GM12891 (cell line): ENCODE data around the gene METTL21C. TPM values are rescaled to one million over a fixed set of nuclear protein-coding genes. Genes with fewer than 3 reads are reported as not detected.
A peak's percentile ranks its signal among the peaks of the same experiment; 100 is the strongest.

ENCODE experiments used
- DNase-seq: peaks from one replicate; pipeline ENCODE4 v3.0.0; 2011; ENCODE audit warnings: low spot score; ENCODE audit not compliant: insufficient read length
- FAIRE-seq: peaks from 2 replicates; lab custom pipeline; 2011; peaks lifted over from hg19 to GRCh38; lab: Jason Lieb, UNC
- PAX5 ChIP-seq: IDR thresholded peaks from 2 replicates; pipeline ENCODE4 v1.6.1; 2011; ENCODE audit warnings: low read length, moderate library complexity, mild to moderate bottlenecking; ENCODE audit not compliant: insufficient read depth, severe bottlenecking
- POLR2A ChIP-seq: IDR thresholded peaks from 2 replicates; pipeline ENCODE4 v1.6.1; 2011; ENCODE audit warnings: low read depth, low read length, control low read depth
- POLR2AphosphoS5 ChIP-seq: IDR thresholded peaks from 2 replicates; pipeline ENCODE4 v1.6.1; 2011; ENCODE audit warnings: low read depth, low read length, control low read depth
- POU2F2 ChIP-seq: IDR thresholded peaks from 2 replicates; pipeline ENCODE4 v1.6.1; 2011; ENCODE audit warnings: low read depth, mild to moderate bottlenecking, control low read depth, low read length, moderate library complexity
- SPI1 ChIP-seq: IDR thresholded peaks from 2 replicates; pipeline ENCODE4 v1.6.1; 2011; ENCODE audit warnings: low read depth, low read length, control low read depth
- TAF1 ChIP-seq: IDR thresholded peaks from 2 replicates; pipeline ENCODE4 v1.6.1; 2011; ENCODE audit warnings: low read depth, low read length, control low read depth
- polyA plus RNA-seq: library from polyadenylated mRNA; unstranded; fragments of >200 nt; gene quantifications from one replicate; pipeline ENCODE4 v1.2.1, GENCODE V29; 2012; ENCODE audit warnings: low read depth, missing spikeins, inconsistent platforms; ENCODE audit not compliant: missing spikeins

Gene METTL21C
- not detected for polyA plus RNA-seq

DNA sequence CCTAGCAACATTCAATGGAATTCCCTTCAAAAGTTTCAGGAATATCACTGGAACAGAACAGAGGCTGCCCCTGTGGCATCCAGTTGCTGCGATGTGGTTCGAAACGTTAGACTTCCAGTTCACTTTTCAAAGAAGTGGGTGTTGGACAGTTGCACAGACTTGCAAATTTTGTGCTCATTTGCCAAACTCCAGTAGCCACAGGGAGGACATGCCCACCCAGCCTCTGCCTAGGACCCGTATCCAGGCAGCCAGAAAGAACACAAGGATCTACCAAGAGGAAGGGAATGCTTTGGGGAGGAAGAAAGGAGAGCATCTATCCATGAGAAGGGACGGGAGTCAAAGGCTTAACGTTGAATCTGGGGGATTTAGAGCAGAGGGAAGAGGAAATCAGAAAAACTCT lies at the start of gene METTL21C:
METTL21C (minus strand) TSS at position 108 of the 400 bp plus-strand sequence. CDS start 546 bp downstream, outside the sequence.
- DNase-seq: no peak
- TF ChIP-seq POU2F2 (no peak), POLR2AphosphoS5 (no peak), PAX5 (no peak), POLR2A (no peak), TAF1 (no peak), SPI1 (no peak)
- FAIRE-seq: no peak

DNA sequence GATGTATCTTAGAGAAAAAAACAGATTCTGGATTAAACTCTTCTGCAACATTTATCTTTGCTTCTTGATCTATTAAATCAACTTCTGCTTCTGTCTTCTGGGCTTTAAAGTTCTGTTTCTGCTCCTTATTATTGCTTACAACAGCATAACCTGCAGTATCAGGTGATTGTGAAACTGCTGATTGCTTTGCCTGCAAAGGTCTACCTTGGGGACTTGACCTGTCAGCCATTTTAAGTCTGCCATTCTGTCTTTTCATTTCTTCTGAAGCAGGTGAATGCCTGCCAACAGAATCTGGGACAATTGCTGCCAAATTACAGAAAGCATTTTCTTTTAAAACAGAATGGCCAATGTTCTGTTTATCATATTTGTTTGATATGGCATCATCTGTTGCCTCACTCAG lies 47.7 kb upstream of the METTL21C start:
- FAIRE-seq: no peak
- TF ChIP-seq SPI1 (no peak), POU2F2 (no peak), POLR2A (no peak), PAX5 (no peak), POLR2AphosphoS5 (no peak), TAF1 (no peak)

DNA sequence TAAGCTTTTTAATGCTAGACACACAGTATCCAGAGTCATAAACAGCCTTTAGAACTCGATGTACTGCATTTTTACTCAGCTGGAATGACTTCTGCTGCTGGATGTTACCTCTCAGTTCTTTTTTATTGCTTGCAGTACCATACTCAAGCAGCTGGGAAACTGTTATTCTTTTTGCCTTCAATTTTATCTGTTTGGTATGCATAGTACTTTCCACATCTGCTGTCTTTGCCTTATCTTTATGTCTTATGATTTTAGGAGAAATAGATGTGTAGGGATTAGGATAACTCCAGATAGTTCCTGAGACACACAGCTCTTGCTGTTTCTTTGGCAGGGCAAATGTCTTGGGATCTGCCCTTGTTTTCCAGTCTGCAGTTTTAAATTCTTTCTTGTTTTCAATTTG lies 47.3 kb upstream of the METTL21C start:
- no peak for DNase-seq
- FAIRE-seq: no peak
- no peak for TF ChIP-seq TAF1
- no peak for TF ChIP-seq PAX5
- TF ChIP-seq POLR2AphosphoS5: no peak
- no peak for TF ChIP-seq POU2F2
- TF ChIP-seq POLR2A: no peak
- TF ChIP-seq SPI1: no peak

More for the DNA sequence above, 47.7 kb upstream of the METTL21C start:
- DNase-seq: no peak

DNA sequence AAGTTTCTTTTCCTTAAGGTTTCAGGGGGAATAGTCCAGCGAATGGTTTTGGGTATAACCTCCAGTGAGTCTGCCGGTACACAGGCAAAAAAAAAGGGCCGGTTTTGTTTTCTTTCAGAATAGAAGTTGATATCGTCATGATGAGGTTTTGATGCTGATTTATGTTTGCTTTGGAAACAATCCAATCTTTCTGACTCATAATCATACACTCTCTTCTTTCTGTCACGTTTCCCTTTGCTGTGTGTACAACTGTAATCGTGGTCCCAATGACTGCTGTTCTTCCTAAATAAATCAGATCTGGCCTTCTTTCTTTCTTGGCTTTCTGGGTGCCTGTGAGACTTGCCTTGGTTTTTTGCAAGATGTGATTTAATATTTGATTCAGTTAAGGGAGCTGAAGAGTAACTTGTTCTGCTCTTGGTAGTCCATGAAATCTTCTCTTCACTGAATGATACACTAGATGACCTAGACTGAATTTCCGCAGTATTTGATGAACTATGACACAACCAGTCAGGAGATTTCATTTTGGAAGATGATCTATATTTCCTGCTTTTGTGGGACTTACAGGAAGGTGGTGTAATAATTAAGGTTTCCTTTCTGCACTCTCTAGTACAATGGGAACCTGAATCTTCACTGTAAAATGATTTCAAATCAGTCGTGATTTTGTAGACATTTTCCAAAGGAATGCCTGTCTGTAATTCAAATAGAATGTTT lies 34.9 kb upstream of the METTL21C start:
- TF ChIP-seq SPI1 (no peak), PAX5 (no peak), POLR2AphosphoS5 (no peak), POLR2A (no peak), POU2F2 (no peak)
- DNase-seq: no peak
- no peak for FAIRE-seq

DNA sequence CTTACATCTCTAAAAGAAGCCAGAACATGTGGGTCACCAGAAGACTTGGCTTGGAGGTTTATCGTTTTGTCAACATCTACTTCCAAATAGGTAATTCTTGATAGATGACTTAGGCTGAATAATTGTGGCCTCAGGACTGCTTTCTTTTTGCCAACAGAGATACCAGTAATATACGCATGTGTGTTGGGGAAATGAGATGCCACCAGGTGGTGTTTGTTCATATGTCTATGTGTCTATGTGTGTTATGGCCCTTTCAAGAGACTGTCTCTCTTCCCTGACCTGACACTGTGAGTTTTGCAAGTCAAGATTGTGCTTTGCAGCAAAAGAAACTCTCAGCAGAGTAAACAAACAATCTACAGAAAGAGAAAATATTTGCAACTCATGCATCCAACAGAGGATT lies 31.6 kb upstream of the METTL21C start:
- TF ChIP-seq PAX5 (no peak), TAF1 (no peak), POU2F2 (no peak), POLR2AphosphoS5 (no peak), POLR2A (no peak)
- FAIRE-seq (peak; percentile 47), DNase-seq (no peak)

DNA sequence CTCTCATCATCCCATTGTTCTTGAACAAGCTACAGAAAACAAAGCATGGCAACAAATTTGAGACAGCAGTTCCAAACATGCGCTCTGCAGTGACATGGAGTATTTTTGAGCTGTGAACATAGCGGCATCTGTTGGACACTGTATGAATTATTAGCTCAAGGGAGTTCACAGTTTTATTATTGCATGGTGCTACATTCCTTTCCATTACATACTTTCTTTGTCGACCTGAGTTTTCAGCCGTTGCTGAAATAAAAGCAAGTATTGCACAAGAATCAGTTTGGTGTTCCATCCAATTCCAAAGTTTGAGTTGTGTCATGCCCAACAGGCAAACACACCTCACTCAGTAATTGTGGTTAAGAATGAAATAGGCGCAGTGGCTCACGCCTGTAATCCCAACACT lies 30.1 kb upstream of the METTL21C start:
- no peak for FAIRE-seq
- DNase-seq: no peak
- TF ChIP-seq TAF1 (no peak), POU2F2 (no peak), POLR2AphosphoS5 (no peak), POLR2A (no peak), SPI1 (no peak), PAX5 (no peak)

DNA sequence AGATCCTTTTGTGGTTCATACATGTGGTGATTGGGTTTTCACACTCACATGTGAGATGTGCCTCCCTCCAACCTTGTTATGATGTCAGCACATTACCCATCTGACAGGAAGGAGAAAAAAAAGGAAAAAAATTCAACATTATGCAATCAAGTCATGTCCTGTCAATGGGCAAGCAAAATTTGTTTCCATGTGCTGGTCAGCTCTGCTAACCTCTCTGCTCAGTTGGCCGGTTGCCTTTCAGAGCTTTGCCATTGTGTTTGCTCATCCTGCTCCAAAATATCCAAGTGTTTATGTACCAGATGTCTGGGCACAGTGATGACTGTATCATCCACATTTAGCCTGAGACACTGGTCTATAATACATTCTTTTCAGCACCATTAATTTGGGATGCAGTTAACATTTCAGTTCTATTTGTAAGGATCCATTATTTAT lies 27.0 kb upstream of the METTL21C start:
- no peak for FAIRE-seq
- DNase-seq: no peak
- no peak for TF ChIP-seq PAX5
- no peak for TF ChIP-seq POLR2AphosphoS5
- no peak for TF ChIP-seq TAF1
- no peak for TF ChIP-seq POLR2A
- no peak for TF ChIP-seq SPI1
- TF ChIP-seq POU2F2: no peak

DNA sequence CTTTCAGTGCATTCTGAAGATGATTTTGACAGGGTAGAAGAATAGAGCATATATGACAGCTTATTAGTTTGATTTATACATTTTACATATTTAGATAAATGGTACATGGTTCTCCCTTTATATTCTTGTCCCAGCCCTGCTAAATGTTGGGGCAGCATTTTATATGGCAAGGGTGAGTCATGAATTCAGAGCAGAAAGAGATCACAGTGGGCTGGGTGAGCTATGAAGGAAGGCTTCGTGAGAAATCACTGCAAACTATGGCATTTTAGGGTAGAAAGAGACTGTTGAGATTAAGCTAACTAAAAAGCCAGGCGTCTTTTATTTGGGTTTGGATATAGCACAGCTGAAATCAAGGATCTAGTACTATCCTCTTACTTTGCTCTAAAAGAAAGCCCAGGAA lies 23.9 kb upstream of the METTL21C start:
- TF ChIP-seq SPI1: no peak
- no peak for TF ChIP-seq POLR2A
- no peak for TF ChIP-seq TAF1
- TF ChIP-seq PAX5: no peak
- TF ChIP-seq POLR2AphosphoS5: no peak
- TF ChIP-seq POU2F2: no peak
- no peak for FAIRE-seq

DNA sequence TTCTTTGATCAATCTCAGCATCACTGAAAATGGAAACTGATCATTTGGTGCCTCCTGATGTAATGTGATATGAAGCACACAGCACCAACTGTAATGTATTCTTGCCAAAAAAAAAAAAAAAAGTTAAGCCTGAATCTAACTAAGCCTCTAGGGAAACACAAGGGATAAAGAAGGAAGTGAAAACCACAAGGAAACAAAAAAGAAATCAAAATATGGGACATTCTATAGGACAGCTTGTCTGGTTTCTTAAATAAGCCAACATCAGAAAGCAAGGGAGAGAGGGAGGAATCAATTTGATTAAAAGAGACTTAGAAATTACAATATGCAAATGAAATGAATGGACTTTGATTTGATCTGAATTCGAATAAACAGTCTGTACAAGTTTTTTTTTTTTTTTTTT lies 20.6 kb upstream of the METTL21C start:
- FAIRE-seq: no peak
- TF ChIP-seq SPI1: no peak
- no peak for TF ChIP-seq TAF1
- TF ChIP-seq POLR2A: no peak
- TF ChIP-seq PAX5: no peak
- no peak for TF ChIP-seq POLR2AphosphoS5
- TF ChIP-seq POU2F2: no peak
- no peak for DNase-seq

More for the DNA sequence above, 23.9 kb upstream of the METTL21C start:
- DNase-seq: no peak

DNA sequence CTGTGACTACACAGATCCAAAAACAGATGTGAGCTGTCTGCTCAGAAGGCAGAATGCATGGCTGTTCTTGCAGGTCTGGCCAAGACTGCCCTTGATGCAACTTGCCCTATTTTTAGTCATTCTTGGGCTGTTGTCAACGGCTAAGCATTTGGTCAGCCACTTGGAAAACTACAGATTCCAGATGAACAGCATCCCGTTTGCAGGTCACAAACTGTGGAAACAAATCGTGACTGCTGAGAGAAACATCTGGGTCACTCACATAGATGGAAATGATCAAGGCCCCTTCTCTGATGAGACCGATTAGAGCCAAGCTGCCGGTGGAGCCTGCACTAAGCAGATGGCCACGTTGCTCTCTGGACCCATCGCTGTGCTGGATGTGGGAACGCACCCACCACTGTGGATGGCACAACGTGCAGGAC lies 15.4 kb upstream of the METTL21C start:
- TF ChIP-seq SPI1 (no peak), POU2F2 (no peak), POLR2A (no peak), TAF1 (no peak), POLR2AphosphoS5 (no peak), PAX5 (no peak)
- FAIRE-seq (no peak), DNase-seq (no peak)

DNA sequence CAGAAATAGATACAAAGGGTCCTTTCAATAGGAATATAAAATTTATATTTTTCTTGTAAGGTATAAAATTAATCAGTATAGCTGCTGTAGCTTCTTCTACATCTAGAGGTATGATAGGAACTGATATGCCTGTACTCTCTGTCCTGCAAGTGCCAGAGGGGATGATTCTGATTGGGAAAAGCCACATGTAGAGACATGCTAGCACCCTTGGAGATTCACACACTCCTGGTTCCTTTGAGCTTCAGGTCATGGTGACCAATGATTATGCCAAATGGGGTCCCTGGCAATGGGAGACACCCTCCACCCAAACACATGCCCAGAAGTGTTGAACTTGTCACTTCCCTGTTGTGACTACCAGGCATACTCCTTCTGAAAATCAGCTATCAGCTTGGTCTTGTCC lies 14.7 kb upstream of the METTL21C start:
- DNase-seq: no peak
- TF ChIP-seq PAX5: no peak
- TF ChIP-seq POLR2AphosphoS5: no peak
- no peak for TF ChIP-seq TAF1
- TF ChIP-seq POU2F2: no peak
- no peak for TF ChIP-seq POLR2A
- no peak for TF ChIP-seq SPI1
- FAIRE-seq: no peak
